ENCODE measurements around the gene PCSK5.

The PCSK5 gene

GRCh38 chr9:76405868-76406267 lies 515.4 kb downstream of the PCSK5 start:
- no peak overlapping the region for H3K4me3 ChIP-seq (ENCODE audit: low read depth, low read length)
- DNase-seq (ENCODE audit: low read depth): no peak
- no peak for TF ChIP-seq CTCF (IDR thresholded peaks at IDR 0.05; ENCODE audit: insufficient read depth, low read depth, low read length, missing control alignments)

Measured in GM12865 (cell line).